HG03060 (cell line): ENCODE data around the gene PHF20.
"Not testable (repeated sequence)": the region's sequence is repeated elsewhere in the genome, so short reads cannot be mapped to it uniquely, and the experiment has no call there.

Source experiments
- ATAC-seq: cut with Tn5 transposase; IDR thresholded peaks from one replicate; pipeline ENCODE4 v1.9.1; 2021; ENCODE audit warnings: low read depth, moderate number of reproducible peaks; ENCODE audit not compliant: unreplicated experiment

Gene PHF20

GRCh38 chr20:35773154-35773751 lies 1.4 kb downstream of the PHF20 start:
- ATAC-seq: no peak

GRCh38 chr20:35774391-35774790 lies 2.6 kb downstream of the PHF20 start:
- no peak for ATAC-seq

GRCh38 chr20:35776513-35777101 lies 4.8 kb downstream of the PHF20 start:
- no peak for ATAC-seq

GRCh38 chr20:35783811-35784210 lies 12.0 kb downstream of the PHF20 start:
- ATAC-seq: not testable (repeated sequence)

GRCh38 chr20:35785541-35785940 lies 13.7 kb downstream of the PHF20 start:
- not testable (repeated sequence) for ATAC-seq

- no peak for ATAC-seq
Measured at GRCh38 chr20:35788796-35789195, 17.0 kb downstream of the PHF20 start.

- no peak for ATAC-seq
Measured at GRCh38 chr20:35791097-35791496, 19.3 kb downstream of the PHF20 start.

GRCh38 chr20:35791821-35792220 lies 20.0 kb downstream of the PHF20 start:
- no peak for ATAC-seq

GRCh38 chr20:35792740-35793139 lies 20.9 kb downstream of the PHF20 start:
- no peak for ATAC-seq

GRCh38 chr20:35796571-35796970 lies 24.8 kb downstream of the PHF20 start:
- ATAC-seq: no peak

- ATAC-seq: no peak
Measured at GRCh38 chr20:35801865-35802264, 30.1 kb downstream of the PHF20 start.

- ATAC-seq: no peak
Measured at GRCh38 chr20:35806075-35806474, 34.3 kb downstream of the PHF20 start.

- ATAC-seq: no peak
Measured at GRCh38 chr20:35807877-35808276, 36.1 kb downstream of the PHF20 start.

- no peak for ATAC-seq
Measured at GRCh38 chr20:35820715-35821114, 48.9 kb downstream of the PHF20 start.

- ATAC-seq: no peak
Measured at GRCh38 chr20:35821807-35822242, 50.0 kb downstream of the PHF20 start.

GRCh38 chr20:35823147-35823546 lies 51.3 kb downstream of the PHF20 start:
- ATAC-seq: no peak

GRCh38 chr20:35823937-35824336 lies 52.1 kb downstream of the PHF20 start:
- no peak for ATAC-seq

GRCh38 chr20:35826397-35826998 lies 54.7 kb downstream of the PHF20 start:
- no peak for ATAC-seq

- no peak for ATAC-seq
Measured at GRCh38 chr20:35828434-35828833, 56.6 kb downstream of the PHF20 start.

- no peak for ATAC-seq
Measured at GRCh38 chr20:35828916-35829315, 57.1 kb downstream of the PHF20 start.

GRCh38 chr20:35830264-35830663 lies 58.4 kb downstream of the PHF20 start:
- ATAC-seq: no peak

- ATAC-seq: no peak
Measured at GRCh38 chr20:35831029-35831428, 59.2 kb downstream of the PHF20 start.
